MCF 10A (cell line): Measurements from ENCODE around the gene PAGE1. TPM values are rescaled to one million over a fixed set of nuclear protein-coding genes. Genes with fewer than 3 reads are reported as not detected.

Experiments used
- BruUV-seq: library from RNA; stranded (reverse); fragments of 400-500 nt; replicated peaks from 2 replicates; lab custom pipeline; 2021; lab: Mats Ljungman, UMichigan
- CTCF ChIA-PET: fragments of 300-600 bp; sonication (Branson Sonifier 250); formaldehyde crosslinking; extraction: SDS; loops from one replicate; lab custom pipeline; 2021; ENCODE audit warnings: antibody characterized with exemption, inconsistent platforms; lab: Yijun Ruan, JAX
- POLR2A ChIA-PET: fragments of 300-600, 350-650 bp; sonication (Branson Sonifier 250); formaldehyde crosslinking; extraction: SDS; loops from one replicate; lab custom pipeline; 2020; ENCODE audit warnings: antibody characterized with exemption, inconsistent platforms; lab: Yijun Ruan, JAX
- DNase-seq: peaks from one replicate; pipeline ENCODE4 v3.0.0-alpha.2; 2018; ENCODE audit not compliant: unreplicated experiment
- H3K27ac Mint-ChIP-seq: one replicate; pipeline ENCODE4 v1.8.0; 2022; ENCODE audit warnings: mild to moderate bottlenecking, low read depth, mixed read lengths; ENCODE audit not compliant: unreplicated experiment
- H3K27me3 Mint-ChIP-seq: one replicate; pipeline ENCODE4 v1.8.0; 2022; ENCODE audit warnings: mixed read lengths; ENCODE audit not compliant: insufficient read depth, unreplicated experiment
- H3K36me3 Mint-ChIP-seq: one replicate; pipeline ENCODE4 v1.8.0; 2022; ENCODE audit warnings: mild to moderate bottlenecking, moderate library complexity, mixed read lengths; ENCODE audit not compliant: insufficient read depth, unreplicated experiment
- H3K4me1 Mint-ChIP-seq: one replicate; pipeline ENCODE4 v1.8.0; 2022; ENCODE audit warnings: mixed read lengths; ENCODE audit not compliant: insufficient read depth, unreplicated experiment
- H3K4me3 Mint-ChIP-seq: one replicate; pipeline ENCODE4 v1.8.0; 2022; ENCODE audit warnings: mild to moderate bottlenecking, moderate library complexity, mixed read lengths; ENCODE audit not compliant: unreplicated experiment
- H3K9me3 Mint-ChIP-seq: one replicate; pipeline ENCODE4 v1.8.0; 2022; ENCODE audit warnings: mixed read lengths; ENCODE audit not compliant: unreplicated experiment
- intact Hi-C: fragments of 100-400 bp; cut with micrococcal nuclease; formaldehyde crosslinking; loops from 2 replicates; pipeline ENCODE4 v1.14.1; 2022
- total RNA-seq: library from RNA; stranded (reverse); gene quantifications from 2 replicates; pipeline ENCODE4 v1.2.3, GENCODE V29; 2022
- TF ChIP-seq, protein P1 (sequence below): fragments of 200-600 bp; IDR thresholded peaks from one replicate; pipeline ENCODE4 v1.8.0; 2022; ENCODE audit warnings: antibody characterized with exemption, mild to moderate bottlenecking; ENCODE audit not compliant: unreplicated experiment

The PAGE1 gene
- total RNA-seq, 1 experiment from 2014 or later: not detected

DNA sequence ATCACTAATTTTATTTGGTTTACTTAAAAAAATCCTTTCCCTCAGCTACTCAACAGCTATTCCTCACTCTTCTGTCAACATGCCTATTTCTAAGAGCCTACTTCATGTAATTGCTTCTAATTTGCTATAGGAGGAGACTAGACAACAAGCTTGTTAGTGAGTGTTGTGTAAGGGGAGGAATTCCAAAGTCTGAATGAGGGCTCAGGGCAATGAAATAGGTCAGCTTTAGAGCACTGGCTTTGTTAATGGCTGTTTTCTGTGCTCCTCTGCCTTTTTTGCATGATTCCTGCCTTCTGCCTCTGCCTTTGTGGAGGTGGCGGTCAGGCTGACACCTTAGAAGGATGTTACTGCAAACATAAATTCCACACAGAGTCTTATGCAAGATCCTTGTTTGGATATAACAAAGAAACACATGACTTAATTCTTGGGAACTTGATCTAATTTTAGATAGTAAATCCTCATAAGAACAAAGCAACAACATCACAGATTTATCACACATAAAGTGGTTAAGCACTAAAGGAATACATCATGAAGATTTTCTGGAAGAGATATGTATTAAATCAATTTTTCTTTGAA lies 15.0 kb upstream of the PAGE1 start:
- TF ChIP-seq, protein P1, sequence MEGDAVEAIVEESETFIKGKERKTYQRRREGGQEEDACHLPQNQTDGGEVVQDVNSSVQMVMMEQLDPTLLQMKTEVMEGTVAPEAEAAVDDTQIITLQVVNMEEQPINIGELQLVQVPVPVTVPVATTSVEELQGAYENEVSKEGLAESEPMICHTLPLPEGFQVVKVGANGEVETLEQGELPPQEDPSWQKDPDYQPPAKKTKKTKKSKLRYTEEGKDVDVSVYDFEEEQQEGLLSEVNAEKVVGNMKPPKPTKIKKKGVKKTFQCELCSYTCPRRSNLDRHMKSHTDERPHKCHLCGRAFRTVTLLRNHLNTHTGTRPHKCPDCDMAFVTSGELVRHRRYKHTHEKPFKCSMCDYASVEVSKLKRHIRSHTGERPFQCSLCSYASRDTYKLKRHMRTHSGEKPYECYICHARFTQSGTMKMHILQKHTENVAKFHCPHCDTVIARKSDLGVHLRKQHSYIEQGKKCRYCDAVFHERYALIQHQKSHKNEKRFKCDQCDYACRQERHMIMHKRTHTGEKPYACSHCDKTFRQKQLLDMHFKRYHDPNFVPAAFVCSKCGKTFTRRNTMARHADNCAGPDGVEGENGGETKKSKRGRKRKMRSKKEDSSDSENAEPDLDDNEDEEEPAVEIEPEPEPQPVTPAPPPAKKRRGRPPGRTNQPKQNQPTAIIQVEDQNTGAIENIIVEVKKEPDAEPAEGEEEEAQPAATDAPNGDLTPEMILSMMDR: no peak
- H3K27me3 Mint-ChIP-seq: peaks cover 88% of the 10 kb centered on the region
- no peaks in the 10 kb centered on the region for H3K36me3 Mint-ChIP-seq
- no peak overlapping the region for H3K4me3 Mint-ChIP-seq
- CTCF ChIA-PET: interaction anchor here (0.6 to 1.0 kb wide), 3 partner anchors 34 to 128 kb away, joined by 3 to 5 read pairs (median 3); no protein-coding TSS in a partner anchor
- BruUV-seq: no TSS peak
- no peak for DNase-seq
- no peaks in the 10 kb centered on the region for H3K9me3 Mint-ChIP-seq
- intact Hi-C loops: no loop called here
- POLR2A ChIA-PET: interaction anchor here (0.6 kb wide), 1 partner anchor 18 kb away, joined by 3 read pairs; no protein-coding TSS in a partner anchor
- no peak overlapping the region for H3K27ac Mint-ChIP-seq
- no peaks in the 10 kb centered on the region for H3K4me1 Mint-ChIP-seq

DNA sequence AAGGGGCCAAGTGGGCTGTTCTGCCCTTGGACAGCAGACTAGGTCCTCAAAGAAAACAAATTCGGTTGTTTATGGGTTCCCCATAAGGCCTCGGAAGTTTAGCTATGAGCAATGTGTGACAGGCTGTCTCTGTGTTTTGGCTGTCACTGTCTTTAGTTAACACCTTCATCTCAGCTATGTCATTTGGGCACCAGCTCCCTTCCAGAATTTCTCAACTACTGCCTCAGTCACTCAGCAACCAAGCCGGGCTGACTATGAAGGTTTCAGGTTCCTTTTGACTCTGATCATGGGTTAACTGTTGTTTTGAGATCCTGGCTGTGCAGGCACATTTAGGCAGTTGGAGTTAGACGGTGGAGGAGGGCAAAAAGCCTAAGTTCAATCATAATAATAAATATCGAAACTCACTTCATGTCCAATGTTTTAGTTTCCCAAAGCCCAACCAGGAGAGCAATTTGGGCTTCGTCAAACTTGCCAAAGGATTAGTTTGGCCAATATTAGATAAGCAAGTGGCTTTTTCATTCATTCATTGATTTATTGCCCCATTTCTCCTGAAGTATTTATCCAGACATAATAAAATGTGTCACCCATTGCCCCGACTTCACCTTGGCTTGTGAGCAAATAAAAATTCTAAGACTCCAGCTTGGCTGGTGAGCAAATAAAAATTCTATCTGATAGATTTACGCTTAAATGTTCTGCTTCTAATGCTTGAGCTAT lies 9.1 kb upstream of the PAGE1 start:
- ChIA-PET POLR2A (no interaction called here), CTCF (interaction anchor here (0.5 kb wide), 1 partner anchor 137 kb away, joined by 5 read pairs; no protein-coding TSS in a partner anchor)
- intact Hi-C loops: no loop called here

DNA sequence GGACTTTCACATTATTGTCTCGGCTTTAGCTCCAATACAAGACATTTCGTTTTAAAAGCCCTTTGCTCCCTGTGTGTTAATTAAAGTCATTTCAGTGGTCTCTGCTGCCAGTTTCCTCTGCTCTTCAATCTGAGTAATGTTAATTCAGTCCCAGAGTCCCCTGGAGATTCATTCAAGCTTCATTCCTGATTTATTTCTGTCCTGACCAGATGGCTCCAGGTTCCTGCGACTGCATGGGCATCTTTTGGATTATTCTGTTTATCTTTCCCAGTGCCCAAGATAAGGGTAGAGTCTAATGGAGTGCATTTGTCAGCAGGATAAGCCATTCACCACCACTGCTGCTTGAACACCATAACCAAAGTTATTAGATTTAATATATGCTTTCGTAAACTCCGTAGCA lies 6.1 kb upstream of the PAGE1 start:
- ChIA-PET POLR2A (interaction anchor here (0.6 kb wide), 1 partner anchor 431 kb away, joined by 3 read pairs; no protein-coding TSS in a partner anchor), CTCF (interaction anchor here (0.7 kb wide), 1 partner anchor 13 kb away, joined by 3 read pairs; no protein-coding TSS in a partner anchor)
- peaks cover 50% of the 10 kb centered on the region for H3K27me3 Mint-ChIP-seq
- H3K9me3 Mint-ChIP-seq: no peaks in the 10 kb centered on the region
- TF ChIP-seq, protein P1: no peak
- BruUV-seq: no TSS peak
- intact Hi-C loops: no loop called here
- DNase-seq: no peak
- H3K27ac Mint-ChIP-seq: no peak overlapping the region
- no peaks in the 10 kb centered on the region for H3K4me1 Mint-ChIP-seq
- H3K4me3 Mint-ChIP-seq: no peak overlapping the region
- H3K36me3 Mint-ChIP-seq: no peaks in the 10 kb centered on the region

More for the DNA sequence above, 9.1 kb upstream of the PAGE1 start:
- no TSS peak for BruUV-seq
- Mint-ChIP-seq H3K36me3 (no peaks in the 10 kb centered on the region), H3K27me3 (peaks cover 75% of the 10 kb centered on the region), H3K4me3 (no peak overlapping the region), H3K9me3 (no peaks in the 10 kb centered on the region), H3K27ac (no peak overlapping the region), H3K4me1 (no peaks in the 10 kb centered on the region)
- DNase-seq: no peak
- TF ChIP-seq, protein P1: no peak

DNA sequence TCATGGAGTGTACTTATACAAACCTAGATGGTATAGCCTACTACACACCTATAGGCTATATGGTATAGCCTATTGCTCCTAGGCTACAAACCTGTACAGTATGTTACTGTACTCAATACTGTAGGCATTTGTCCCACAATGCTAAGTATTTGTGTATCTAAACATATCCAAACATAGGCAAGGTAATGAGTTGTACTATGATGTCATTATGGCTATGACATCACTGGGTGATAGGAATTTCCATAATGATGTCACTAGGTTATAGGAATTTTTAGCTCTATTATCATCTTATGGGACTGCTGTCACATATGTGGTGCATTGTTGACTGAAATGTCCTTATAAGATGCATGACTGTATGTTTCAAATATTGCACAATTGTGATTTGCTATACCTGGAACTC lies 5.5 kb upstream of the PAGE1 start:
- Mint-ChIP-seq H3K27ac (no peak overlapping the region), H3K9me3 (no peaks in the 10 kb centered on the region), H3K36me3 (no peaks in the 10 kb centered on the region), H3K27me3 (peaks cover 50% of the 10 kb centered on the region), H3K4me3 (no peak overlapping the region), H3K4me1 (no peaks in the 10 kb centered on the region)
- TF ChIP-seq, protein P1: no peak
- intact Hi-C loops: no loop called here
- ChIA-PET CTCF (interaction anchor here (0.7 kb wide), 1 partner anchor 12 kb away, joined by 3 read pairs; no protein-coding TSS in a partner anchor), POLR2A (interaction anchor here (0.6 kb wide), 1 partner anchor 431 kb away, joined by 3 read pairs; no protein-coding TSS in a partner anchor)
- BruUV-seq: no TSS peak
- DNase-seq: no peak
